GM12801 (cell line): ENCODE data around the gene MPG.

ENCODE experiments used
- TF ChIP-seq, protein P1 (sequence below): IDR thresholded peaks from one replicate; pipeline ENCODE4 v1.5.1; 2011; ENCODE audit warnings: control low read depth; ENCODE audit not compliant: insufficient read length; ENCODE audit errors: extremely low read depth

The MPG gene

DNA sequence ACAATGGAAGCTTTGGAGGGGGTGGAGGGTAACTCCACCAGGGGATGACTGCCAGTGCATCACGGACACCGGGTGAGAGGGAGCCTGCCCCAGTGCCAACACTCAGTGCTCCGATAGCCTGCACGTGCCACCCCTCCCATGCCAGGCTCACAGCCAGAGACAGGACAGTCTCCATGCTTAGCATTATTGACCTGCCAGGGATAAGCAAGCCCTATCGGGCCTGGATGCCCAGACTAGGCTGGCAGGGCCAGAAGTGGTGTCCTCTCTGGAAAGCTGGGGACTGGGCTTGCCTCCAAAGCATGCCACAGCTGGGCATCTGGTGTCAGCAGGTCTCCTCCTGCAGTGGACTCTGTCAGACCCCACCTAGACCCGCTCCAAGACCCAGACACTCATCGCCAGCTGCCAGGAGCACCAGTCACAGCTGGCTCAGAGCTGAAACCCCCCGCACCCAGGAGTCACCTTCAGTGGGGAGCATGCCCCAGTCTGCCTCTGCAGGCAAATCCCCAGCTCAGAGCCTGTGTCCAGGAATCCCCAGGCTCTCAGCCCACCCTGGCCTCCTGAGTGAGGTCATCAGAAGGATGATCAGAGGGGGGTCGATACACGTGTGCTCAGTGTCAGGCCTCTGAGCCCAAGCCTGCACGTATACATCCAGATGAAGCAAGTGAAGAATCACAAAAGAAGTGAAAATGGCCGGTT lies 3.8 kb upstream of the MPG start:
- TF ChIP-seq, protein P1, sequence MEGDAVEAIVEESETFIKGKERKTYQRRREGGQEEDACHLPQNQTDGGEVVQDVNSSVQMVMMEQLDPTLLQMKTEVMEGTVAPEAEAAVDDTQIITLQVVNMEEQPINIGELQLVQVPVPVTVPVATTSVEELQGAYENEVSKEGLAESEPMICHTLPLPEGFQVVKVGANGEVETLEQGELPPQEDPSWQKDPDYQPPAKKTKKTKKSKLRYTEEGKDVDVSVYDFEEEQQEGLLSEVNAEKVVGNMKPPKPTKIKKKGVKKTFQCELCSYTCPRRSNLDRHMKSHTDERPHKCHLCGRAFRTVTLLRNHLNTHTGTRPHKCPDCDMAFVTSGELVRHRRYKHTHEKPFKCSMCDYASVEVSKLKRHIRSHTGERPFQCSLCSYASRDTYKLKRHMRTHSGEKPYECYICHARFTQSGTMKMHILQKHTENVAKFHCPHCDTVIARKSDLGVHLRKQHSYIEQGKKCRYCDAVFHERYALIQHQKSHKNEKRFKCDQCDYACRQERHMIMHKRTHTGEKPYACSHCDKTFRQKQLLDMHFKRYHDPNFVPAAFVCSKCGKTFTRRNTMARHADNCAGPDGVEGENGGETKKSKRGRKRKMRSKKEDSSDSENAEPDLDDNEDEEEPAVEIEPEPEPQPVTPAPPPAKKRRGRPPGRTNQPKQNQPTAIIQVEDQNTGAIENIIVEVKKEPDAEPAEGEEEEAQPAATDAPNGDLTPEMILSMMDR: no peak

DNA sequence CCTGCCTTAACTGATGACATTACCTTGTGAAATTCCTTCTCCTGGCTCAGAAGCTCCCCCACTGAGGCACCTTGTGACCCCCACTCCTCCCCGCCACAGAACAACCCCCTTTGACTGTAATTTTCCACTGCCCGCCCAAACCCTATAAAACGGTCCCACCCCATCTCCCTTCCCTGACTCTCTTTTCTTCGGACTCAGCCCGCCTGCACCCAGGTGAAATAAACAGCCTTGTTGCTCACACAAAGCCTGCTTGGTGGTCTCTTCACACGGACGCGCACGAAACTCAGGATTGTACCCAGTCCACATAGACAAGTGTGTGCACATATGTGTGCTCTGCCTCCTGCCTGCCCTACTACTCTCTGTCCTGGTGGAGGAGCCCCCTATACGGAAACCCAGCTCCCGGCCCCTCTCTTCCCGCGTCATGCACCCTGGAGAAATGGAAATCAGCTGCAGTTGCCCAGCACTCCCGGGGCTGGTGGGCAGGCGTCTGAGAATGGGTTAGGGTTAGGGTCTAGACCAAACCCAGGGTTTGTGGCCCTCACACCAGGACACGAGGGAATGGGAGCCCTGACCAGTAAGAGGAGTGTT lies 3.2 kb upstream of the MPG start:
- TF ChIP-seq, protein P1: no peak

DNA sequence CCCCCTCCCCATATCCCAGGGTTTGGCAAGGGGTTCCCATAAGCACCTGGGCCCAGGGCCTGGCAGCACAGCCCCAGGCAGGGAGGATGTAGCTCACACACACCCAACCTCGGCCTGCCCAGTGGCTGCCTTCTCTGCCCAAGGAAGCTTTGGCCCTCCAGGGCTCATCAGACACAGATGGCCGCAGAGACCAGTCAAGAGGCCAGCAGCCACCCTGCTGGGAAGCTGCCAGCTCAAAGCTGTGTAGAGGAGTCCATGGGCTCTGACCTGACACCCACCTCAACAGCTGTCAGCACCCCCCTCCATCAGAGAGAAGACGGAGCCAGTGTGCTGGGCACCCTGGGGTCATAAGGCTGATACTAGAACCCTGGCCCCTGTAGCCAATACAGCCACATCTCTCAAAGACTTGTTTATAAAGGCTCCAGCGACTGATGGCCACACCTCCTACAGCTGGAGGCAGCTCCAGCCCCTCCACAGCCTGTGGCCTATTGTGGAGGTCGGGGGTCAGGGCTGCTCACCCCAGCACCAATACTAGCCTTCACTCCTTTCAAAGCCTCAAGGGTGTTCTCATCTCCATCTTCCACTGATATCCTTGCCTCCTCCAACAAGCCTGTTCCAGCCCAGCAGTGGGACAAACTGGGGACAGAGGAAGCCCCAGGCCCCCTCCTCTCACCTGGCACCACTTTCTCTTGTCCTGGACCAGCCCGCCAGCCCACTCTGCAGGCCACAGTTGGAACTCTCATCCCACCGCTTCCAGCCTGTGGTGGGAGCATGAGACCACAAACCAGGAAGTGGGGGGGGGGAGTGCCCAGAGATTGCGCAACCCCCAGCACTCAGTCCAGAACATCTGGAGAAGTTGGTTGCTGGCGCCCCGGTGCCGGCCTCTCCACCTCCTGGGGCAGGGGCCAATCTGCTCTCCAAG lies 2.2 kb upstream of the MPG start:
- TF ChIP-seq, protein P1: no peak

DNA sequence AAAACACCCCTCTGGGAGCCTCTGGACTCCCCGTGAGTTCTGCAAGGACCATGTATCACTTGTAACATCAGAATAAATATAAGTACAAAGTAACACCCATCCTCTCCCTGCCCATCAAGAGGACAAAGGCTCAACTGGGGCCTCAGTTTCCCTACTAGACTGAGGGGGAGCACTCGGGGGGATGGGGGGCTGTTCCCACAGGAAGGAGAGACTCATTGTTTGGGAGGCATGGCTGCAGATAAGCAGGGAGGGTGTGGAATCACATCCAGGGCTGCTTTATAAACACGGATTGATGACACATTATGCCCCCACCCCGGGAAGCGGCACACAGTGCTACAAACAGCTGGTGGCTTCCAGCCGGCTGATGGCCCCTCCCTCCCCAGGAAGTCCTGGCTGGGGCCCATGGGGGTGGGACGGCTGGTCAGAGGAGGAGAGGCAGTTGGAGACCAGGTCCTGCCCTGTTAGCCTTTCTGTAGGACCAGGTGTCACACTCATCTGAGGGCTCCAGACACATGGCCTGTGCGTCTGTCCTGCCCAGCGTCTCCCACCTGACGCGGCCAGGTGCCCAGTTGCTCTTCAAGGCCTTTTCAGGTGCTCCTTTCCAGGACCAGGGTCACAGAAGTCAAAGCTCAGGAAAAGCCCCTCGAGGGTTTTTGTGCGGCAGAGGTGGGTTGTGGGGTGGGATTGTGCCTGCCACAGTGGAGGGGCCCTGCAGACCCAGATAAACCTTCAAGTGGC lies 1.3 kb upstream of the MPG start:
- TF ChIP-seq, protein P1: no peak

DNA sequence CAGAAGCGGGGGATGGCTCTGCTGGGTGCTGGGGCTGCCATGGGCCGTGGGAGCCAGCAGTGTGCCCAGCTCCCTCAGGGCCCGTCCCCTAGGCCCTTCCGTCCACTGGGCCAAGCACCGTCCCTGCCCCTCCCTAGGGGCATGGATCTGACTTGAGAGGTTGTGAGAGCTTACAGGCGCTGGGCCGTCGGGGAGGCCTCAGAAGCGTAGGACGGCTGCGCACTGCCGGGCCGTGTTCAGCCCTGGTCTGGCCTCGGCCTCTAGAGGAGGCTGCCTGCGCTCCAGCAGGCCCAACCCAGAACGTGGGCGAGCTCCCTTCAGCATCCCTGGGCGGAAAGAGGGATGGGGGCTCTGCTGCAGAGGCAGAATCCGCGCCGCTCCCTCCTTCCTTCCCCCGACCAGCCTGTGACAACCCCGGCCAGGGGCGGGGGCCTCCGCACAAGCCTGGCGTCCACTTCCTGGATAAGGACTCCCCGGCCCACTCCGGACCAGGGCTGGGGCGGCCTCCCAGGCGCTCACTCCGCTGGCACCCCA lies 685 bp upstream of the MPG start:
- TF ChIP-seq, protein P1: no peak

DNA sequence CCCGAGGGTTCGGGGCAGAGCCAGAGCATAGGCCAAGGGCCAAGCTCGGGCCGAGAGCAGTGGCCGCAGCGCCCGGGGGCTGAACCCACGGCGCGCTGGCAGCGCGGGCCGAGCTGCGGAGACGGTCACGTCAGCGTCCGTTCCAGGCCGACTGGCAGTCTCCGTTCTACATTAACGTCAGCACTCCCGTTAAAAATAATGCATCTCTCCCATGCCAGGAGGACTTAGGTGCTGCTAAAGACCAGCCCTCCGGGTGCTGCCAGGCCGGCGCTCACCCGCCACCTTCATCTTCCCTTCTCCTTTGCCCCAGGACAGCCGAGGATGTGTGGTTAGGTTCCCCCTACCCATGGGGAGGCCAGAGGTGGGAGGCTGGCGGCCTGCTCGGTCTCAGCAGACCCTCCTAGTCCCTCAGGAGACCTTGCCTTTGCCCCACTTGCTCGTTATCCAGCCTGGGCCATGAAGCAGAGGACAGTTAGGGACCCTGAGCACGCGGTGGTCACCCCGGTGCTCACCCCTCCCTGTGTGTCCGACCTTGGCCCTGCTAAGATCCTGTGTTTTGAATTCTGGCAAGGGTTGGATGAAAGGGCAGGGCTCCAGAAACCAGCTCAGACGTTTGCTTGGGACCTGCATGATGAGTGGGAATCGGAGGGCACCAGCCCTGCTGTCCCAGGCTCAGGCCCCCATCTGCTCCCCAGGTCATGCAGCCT lies 572 bp downstream of the MPG start:
- TF ChIP-seq, protein P1: no peak
